Effector CD4-positive, alpha-beta T cell (primary cell): Measurements from ENCODE around the gene LINC01488.

ENCODE experiments used
- DNase-seq: peaks from one replicate; pipeline ENCODE4 v3.0.0-alpha.2; 2020

The LINC01488 gene

GRCh38 chr11:69535908-69536307 lies 54.4 kb downstream of the LINC01488 start:
- no peak for DNase-seq

- DNase-seq = no peak
Observed at GRCh38 chr11:69536406-69536805, 54.9 kb downstream of the LINC01488 start.

GRCh38 chr11:69537126-69537525 lies 55.7 kb downstream of the LINC01488 start:
- DNase-seq = no peak

- DNase-seq = no peak
Observed at GRCh38 chr11:69537855-69538640, 56.6 kb downstream of the LINC01488 start.

- DNase-seq = no peak
Observed at GRCh38 chr11:69538854-69539253, 57.4 kb downstream of the LINC01488 start.

GRCh38 chr11:69539416-69540117 lies 58.1 kb downstream of the LINC01488 start:
- DNase-seq = no peak

- DNase-seq = no peak
Observed at GRCh38 chr11:69540118-69541000, 58.9 kb downstream of the LINC01488 start.

GRCh38 chr11:69541001-69541285 lies 59.5 kb downstream of the LINC01488 start:
- no peak for DNase-seq

GRCh38 chr11:69541501-69542313 lies 60.2 kb downstream of the LINC01488 start:
- no peak for DNase-seq

GRCh38 chr11:69542314-69543168 lies 61.1 kb downstream of the LINC01488 start:
- no peak for DNase-seq
